HG03520 (cell line): Measurements from ENCODE around the gene CALR.
"Not testable (repeated sequence)": the region's sequence is repeated elsewhere in the genome, so short reads cannot be mapped to it uniquely, and the experiment has no call there.

Source experiments
- ATAC-seq: cut with Tn5 transposase; IDR thresholded peaks from one replicate; pipeline ENCODE4 v1.9.1; 2021; ENCODE audit warnings: mild to moderate bottlenecking, moderate library complexity; ENCODE audit not compliant: unreplicated experiment

The CALR gene

DNA sequence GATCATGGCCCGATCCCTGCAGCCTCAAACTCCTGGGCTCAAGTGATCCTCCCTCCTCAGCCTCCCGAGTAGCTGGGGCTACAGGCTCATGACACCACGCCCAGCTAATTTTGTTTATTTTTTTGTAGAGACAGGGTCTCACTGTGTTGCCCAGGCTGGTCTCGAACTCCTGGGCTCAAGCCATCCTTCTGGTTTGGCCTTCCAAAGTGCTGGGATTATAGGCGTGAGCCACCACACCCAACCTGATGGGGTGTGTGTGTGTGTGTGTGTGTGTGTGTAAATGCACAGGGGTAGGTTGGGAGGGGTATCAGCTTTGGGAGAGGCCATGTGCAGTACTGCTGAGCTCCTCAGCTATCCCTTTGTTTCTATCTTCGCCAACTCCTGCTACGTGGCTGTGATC lies 37.7 kb downstream of the CALR start:
- not testable (repeated sequence) for ATAC-seq

DNA sequence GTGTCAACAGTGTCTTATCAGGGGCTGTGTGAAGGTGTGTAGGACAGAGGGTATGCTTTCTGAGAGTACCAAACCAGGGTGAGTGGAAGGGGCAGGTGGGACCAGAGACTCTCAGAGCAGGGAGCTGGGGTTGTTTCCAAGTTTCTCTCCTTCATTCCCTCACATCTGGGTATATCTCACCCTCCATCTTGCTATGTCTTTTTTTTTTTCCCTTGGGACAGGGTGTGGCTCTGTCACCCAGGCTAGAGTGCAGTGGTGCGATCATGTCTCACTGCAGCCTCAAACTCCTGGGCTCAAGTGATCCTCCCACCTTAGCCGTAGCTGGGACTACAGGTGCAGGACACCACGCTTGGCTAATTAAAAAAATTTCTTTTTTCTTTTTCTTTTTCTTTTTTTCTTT lies 41.6 kb downstream of the CALR start:
- no peak for ATAC-seq

DNA sequence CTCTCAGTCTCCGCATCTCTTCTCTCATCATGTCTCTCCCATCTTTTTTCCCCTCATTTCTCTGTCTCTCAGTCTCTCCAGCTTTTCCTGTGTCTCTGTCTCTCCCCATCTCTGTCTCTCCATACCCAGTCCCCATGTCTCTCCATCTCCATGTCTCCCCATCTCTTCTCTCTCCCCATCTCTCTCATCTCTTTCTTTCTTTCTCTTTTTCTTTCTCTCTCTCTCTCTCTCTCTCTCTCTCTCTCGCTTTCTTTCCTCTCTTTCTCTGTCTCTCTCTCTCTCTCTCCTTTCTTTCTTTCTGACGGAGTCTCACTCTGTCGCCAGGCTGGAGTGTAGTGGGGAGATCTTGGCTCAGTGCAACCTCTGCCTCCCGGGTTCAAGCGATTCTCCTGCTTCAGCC lies 44.2 kb downstream of the CALR start:
- ATAC-seq, result no peak

DNA sequence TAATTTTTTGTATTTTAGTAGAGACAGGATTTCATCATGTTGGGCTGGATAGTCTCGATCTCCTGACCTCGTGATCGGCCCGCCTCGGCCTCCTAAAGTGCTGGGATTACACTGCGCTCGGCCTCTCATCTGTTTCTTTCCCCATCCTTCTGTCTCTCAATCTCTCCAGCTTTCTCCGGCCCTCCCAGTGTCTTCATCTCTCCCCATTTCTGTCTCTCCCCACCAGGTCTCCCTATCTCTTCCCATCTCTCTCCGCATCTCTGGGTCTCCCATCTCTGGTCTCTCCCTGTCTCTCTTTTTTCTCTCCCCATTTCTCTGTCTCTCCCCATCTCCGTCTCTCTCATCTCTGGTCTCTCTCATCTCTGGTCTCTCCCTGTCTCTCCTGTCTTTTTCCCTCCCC lies 44.7 kb downstream of the CALR start:
- ATAC-seq, result no peak

DNA sequence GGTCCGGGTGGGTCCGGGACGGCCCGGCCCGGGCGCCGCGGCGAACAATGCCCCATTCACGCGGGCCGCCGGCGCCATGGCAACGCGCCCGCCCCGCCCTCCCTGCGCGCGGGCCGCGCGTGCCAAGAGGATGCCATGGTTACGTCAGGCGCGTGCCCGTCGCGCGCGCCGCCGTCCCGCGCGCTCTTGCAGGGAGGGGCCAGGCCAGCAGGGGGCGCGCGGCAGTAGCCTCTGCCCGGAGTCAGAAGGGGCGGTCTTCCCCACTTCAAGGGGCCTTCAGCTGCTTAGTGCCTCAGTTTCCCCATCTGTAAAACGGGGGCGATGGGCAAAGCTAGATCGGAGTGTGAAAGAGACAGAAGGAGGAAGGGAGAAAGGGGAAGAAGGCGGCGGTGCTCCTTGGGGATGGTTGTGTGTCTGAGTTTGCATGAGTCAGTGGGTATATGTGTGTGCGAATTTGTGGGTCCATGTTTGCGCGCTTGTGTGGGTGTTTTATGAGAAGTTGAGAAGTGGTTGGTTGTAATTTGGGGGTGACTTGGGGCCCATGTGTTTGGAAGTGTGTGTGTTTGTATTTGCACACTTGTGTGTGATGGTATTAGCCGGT lies 45.2 kb downstream of the CALR start:
- ATAC-seq, result no peak

DNA sequence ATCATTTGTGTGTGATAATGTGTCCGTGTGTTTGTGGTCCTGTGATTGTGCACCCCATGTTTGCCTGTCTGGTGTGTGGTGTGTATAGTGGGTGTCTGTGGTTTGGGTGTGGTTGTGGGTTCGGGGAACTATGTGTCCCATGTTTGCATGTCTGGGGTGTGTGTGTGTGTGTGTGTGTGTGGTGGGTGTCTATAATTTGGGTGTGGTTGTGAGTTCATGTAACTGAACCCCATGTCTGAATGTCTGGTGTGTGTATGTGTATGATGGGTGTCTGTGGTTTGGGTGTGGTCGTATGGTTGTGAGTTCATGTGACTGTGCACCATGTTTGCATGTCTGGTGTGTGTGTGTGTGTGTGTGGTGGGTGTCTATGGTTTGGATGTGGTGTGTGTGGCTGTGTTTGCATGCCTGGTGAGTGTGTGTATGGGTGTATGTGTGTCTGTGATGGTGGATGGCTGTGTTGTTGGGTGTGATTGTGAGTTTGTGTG lies 45.8 kb downstream of the CALR start:
- no peak for ATAC-seq

DNA sequence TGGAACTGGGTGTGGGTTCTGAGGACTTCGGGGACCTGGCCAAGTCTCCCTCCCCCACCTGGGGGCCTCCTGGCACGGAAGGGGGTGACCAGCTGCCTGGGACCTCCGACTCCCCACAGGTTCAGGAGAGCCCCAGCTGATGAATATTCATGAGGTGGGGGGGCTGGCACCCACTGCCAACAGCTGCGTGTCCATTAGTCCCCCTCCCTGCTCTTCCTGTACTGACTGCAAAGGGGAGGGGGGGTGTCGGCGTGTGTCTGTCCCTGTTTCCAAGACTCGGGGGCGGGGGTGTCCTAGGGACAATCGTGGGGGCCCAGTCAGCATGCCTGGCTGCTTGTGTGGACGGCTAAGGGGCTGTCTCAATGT lies 46.3 kb downstream of the CALR start:
- no peak for ATAC-seq

DNA sequence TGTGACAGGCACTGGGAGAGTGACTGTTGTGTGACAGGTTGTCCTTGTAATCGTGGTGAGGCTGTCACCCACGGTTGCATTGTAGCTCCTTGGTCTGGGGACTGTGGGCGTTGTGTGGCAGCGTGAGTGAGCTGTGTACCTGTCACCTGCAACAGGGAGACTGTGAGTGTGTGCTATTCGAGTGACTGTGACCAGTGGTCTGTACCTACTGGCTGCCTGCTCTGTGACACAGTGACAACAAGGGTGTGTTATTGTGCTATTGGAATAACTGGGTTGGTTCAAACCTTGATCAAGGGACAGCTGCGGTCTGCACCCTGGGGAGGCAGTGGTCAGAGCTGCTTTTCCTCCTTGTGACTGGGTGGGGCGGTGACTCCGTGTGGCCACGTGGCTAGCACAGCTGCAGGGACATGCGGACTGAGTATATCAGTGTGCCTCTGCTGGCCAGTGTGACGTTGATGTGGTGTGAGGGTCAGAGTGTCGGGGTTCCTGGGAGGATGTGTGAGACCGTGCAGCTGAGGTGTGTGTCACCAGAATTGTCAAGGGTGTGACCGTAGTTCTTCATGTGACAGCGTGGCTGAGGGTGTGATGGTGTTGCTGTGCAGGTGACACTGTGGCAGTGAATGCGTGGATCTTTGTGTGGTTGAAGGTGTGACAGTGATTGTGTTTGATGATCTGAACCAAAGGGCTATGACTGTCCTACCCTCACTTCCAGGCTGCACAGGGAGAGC lies 46.8 kb downstream of the CALR start:
- no peak for ATAC-seq

DNA sequence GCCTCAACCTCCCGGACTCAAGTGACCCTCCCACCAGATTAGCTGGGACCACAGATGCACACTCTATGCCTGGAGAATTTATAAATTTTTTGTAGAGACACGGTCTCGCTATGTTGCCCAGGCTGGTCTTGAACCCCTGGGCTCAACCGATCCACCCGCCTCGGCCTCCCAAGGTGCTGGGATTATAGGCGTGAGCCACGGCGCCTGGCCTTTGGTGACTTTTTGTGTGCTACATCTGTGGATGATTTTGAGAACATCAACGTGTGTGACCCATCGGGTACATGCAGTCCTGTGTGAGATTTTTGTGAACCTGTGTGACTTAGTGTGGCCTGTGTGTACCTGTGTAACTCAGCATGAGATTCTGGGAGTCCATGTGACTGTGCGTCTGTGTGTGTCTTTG lies 48.3 kb downstream of the CALR start:
- ATAC-seq, result no peak

DNA sequence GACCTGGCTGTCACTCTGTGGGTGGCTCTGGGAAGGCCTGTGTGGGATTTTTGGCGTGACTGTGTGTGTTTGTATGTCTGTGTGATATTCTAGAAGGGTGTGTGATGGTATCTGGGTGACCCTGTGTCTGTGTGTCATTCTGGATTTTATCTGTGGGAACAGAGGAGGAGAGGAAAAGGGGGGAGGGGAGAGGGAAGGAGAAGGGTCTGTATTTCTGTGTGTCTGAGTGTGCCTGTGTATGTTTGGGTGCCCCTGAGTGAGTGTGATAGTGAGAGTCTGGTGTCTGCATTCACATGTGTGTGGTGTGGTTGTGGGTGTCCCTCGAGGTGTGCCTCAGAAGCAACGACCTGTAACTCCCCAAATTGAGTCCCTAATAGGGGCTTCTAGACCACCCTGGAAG lies 48.8 kb downstream of the CALR start:
- no peak for ATAC-seq

DNA sequence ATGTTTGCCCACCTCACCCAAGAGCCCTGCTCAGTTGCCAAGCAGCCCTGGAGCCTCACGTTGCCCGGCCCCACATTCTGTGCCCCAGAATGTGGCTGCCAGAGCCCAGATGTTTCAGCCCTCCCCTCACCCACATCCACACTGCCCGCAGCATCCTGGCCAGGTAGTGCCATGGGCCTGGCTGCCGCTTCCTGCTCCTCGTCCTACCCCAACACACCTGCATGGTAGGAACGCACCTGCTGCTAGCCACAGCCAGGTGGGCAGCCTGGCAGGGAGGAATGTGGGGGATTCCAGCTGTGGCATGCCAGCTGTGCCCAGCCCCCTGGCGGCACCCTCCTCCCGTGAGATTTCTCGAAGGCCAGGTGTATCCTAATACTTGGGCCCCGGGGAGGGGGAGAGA lies 49.4 kb downstream of the CALR start:
- ATAC-seq, result no peak

DNA sequence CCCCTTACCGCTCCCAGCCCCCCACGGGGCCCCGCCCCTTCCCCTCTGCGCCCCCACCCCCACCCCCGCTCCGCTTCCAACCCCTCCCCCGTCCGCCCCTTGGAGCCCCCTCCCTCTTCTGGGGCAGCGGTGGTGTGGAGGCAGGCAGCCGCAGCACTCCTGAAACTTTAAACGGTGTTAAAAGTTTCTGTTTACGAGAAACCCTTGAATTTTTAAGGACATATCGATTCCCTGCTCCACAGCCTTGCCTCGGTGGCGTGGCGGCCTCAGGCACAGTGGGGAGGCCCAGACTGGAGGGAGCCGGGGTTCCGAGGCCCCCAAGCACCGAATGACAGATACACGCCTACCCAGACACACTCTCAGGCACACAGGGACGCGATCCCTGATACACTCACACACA lies 52.0 kb downstream of the CALR start:
- no peak for ATAC-seq

DNA sequence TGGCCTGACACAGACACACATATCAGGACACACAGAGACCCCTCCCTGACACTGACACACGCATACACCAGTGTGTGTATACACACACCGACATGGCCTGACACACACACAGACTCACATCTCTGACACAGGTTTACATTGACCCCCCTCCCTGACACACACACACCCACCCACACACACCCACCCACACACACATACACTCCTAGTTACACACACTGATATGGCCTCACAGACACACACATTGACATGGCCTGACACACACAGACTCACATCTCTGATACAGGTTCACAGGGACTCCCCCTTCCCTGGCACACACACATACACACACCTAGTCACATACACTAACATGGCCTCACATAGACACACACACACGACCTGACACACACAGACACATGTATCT lies 52.4 kb downstream of the CALR start:
- ATAC-seq, result no peak

DNA sequence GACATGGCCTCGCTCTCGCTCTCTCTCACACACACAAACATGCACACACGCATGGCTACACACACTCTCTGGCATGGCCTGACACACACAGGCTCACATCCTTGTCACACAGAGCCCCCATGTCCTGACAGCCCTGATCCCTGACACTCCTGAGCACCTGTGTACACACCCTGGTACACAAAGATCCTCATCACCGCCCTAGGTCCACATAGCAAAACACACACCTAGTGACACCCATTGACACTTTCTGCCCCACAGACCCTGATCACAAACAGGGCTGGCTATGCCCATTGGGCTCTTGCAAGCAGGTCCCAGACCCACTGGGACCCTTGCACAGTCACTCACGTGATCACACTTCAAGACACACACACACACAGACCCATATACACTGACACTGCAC lies 52.9 kb downstream of the CALR start:
- no peak for ATAC-seq

DNA sequence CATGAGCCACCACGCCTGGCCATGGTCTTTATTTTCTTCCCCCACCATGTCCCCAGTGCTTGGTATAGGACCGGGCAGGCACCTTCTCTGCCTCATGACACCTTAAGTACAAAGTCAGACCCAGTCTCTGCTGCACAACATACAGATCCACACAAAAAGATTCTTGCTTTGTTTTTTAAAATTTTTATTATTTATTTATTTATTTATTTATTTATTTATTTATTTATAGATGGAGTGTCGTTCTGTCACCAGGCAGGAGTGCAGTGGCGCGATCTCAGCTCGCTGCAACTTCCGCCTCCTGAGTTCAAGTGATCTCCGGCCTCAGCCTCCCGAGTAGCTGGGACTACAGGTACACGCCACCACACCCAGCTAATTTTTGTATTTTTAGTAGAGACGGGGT lies 54.3 kb downstream of the CALR start:
- ATAC-seq, result no peak

DNA sequence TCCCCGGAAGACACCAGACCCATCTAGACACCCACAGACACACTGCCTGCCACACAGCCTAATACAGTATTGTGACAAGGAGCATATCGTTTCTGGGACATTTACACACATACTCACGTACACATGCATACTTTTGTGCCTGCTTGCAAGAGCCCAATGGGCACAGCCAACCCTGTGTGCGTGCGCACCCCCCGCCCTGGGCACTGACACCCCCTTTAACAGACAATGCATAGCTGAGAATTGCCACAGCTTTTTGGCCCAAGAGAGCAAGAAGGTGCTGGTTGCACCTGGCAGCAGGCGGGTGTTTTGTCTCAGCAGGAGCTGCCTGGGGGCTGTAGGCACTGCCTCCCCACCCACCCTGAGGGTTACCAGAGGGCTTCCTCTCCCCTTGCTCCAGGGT lies 55.2 kb downstream of the CALR start:
- no peak for ATAC-seq
